ENCODE results near the gene CHRNB2.

- no peak for TF ChIP-seq HDAC2 (IDR thresholded peaks at IDR 0.05)
- no peak for TF ChIP-seq SMAD3 (CRISPR knock-in tag; conservative IDR thresholded peaks at IDR 0.05)
- TF ChIP-seq CTCF (IDR thresholded peaks at IDR 0.05 in 2 of 3, conservative IDR thresholded peaks at IDR 0.05 in 1 of 3; ENCODE audit: insufficient read depth in 2 of 3, low read depth in 1 of 3, low read length in 3 of 3), result no peak
- TF ChIP-seq PCBP1 (IDR thresholded peaks at IDR 0.05; ENCODE audit: low read depth, low read length, poor library complexity, severe bottlenecking), result no peak
- TF ChIP-seq ETV5 (CRISPR knock-in tag; IDR thresholded peaks at IDR 0.05; ENCODE audit: low read depth), result no peak
- TF ChIP-seq POLR2A (conservative IDR thresholded peaks at IDR 0.05), result no peak
- TF ChIP-seq E2F1 (CRISPR knock-in tag; IDR thresholded peaks at IDR 0.05), result no peak
- no peak for TF ChIP-seq SAFB (IDR thresholded peaks at IDR 0.05; ENCODE audit: borderline replicate concordance, low read depth, low read length)
- TF ChIP-seq ZNF174 (CRISPR knock-in tag; IDR thresholded peaks at IDR 0.05), result no peak
- TF ChIP-seq SRF (CRISPR knock-in tag; IDR thresholded peaks at IDR 0.05), result no peak
- TF ChIP-seq NFXL1 (CRISPR knock-in tag; IDR thresholded peaks at IDR 0.05), result no peak
- no peak for TF ChIP-seq HINFP (tag; conservative IDR thresholded peaks at IDR 0.05; ENCODE audit: low read depth)
- TF ChIP-seq ZNF395 (CRISPR knock-in tag; IDR thresholded peaks at IDR 0.05), result no peak
These were observed 20.4 kb upstream of the CHRNB2 start for GRCh38 chr1:154547105-154547732.
